Body of pancreas (tissue), 4 donors: Measurements from ENCODE around the gene HOXC6. TPM values are rescaled to one million over a fixed set of nuclear protein-coding genes. Genes with fewer than 3 reads are reported as not detected.

ENCODE experiments used
- ATAC-seq: fragments of 150-250 bp; one replicate; pipeline ENCODE4 v1.9.1; 2016
- DNase-seq, 4 donors: peaks; one replicate each; pipeline ENCODE4 v3.0.0-alpha.2; 2019
- H3K27ac ChIP-seq, 4 donors: fragments of 200-600 bp; sonication (generic); 1 replicate in 3 of 4; 2 replicates in 1 of 4; pipeline versions ENCODE4 v1.5.1 to v1.6.1; 2016 to 2019; ENCODE audit warnings: mild to moderate bottlenecking in 1 of 4, mixed read lengths in 1 of 4, moderate library complexity in 1 of 4
- H3K27me3 ChIP-seq, 2 donors: fragments of 200-600 bp; sonication (generic); one replicate each; pipeline ENCODE4 v1.6.0; 2016; ENCODE audit warnings: mild to moderate bottlenecking in 1 of 2
- H3K36me3 ChIP-seq, 2 donors: fragments of 200-600 bp; sonication (generic); replicated peaks in 1 of 2; 2 replicates each; pipeline ENCODE4 v1.5.1; 2016; ENCODE audit warnings: low read depth in 2 of 2; ENCODE audit not compliant: insufficient read depth in 1 of 2
- H3K4me1 ChIP-seq: fragments of 200-600 bp; sonication (generic); one replicate; pipeline ENCODE4 v1.6.0; 2016
- H3K4me3 ChIP-seq, 2 donors: fragments of 200-600 bp; sonication (generic); 1 replicate in 1 of 2; 2 replicates in 1 of 2; pipeline ENCODE4 v1.5.1; 2016 to 2019
- H3K9me3 ChIP-seq, 3 donors: fragments of 200-600 bp; sonication (generic); 1 replicate in 2 of 3; 2 replicates in 1 of 3; pipeline ENCODE4 v1.5.1; 2016
- CTCF ChIP-seq, 7 experiments: fragments of 450-650 bp in 4 of 7; fragments of 200-600 bp in 3 of 7; sonication (generic) in 3 of 7; IDR thresholded peaks; one replicate each; pipeline ENCODE4 v1.5.1; 2016 to 2019; ENCODE audit warnings: antibody characterized with exemption in 7 of 7
- POLR2A ChIP-seq, 3 donors: fragments of 450-650 bp; IDR thresholded peaks; one replicate each; pipeline ENCODE4 v1.6.1; 2016; ENCODE audit warnings: antibody characterized with exemption in 3 of 3, mild to moderate bottlenecking in 2 of 3
- WGBS, 2 donors: methylation state at CpG; one replicate each; pipeline ENCODE4 v1.1.5; 2017; 5-methylcytosine and 5-hydroxymethylcytosine counted together
- intact Hi-C: fragments of 100-400 bp; cut with DNase I; formaldehyde crosslinking; loops from one replicate; pipeline ENCODE4 v1.15.1; 2023
- total RNA-seq, 2 donors: library from RNA; depleted of rRNA; stranded (reverse); fragments of >200 nt; gene quantifications; one replicate each; pipeline ENCODE4 v1.1.0, GENCODE V29; 2016

Gene HOXC6
- total RNA-seq, 2 donors from 2014 or later = not detected

- ATAC-seq (no peak), DNase-seq (no peak)
- no peaks in the 10 kb centered on the region for H3K27me3 ChIP-seq
- no peaks in the 10 kb centered on the region for H3K9me3 ChIP-seq
- no peak overlapping the region for H3K27ac ChIP-seq
- 24 to 37% methylated on average over 36 to 37 of the region's 38 CpGs for WGBS, 2 donors
- no peaks in the 10 kb centered on the region for H3K36me3 ChIP-seq
- TF ChIP-seq CTCF (IDR thresholded peaks at IDR 0.05) = no peak
- no peak for TF ChIP-seq POLR2A (IDR thresholded peaks at IDR 0.05)
- no peaks in the 10 kb centered on the region for H3K4me1 ChIP-seq
- no peak overlapping the region for H3K4me3 ChIP-seq
- intact Hi-C loops = no loop called here
Measured at GRCh38 chr12:54060174-54060974, 32.1 kb downstream of the HOXC6 start.

GRCh38 chr12:54060975-54061778, 32.9 kb downstream of the HOXC6 start:
- Histone ChIP-seq H3K27ac (no peak overlapping the region), H3K4me3 (no peak overlapping the region), H3K4me1 (no peaks in the 10 kb centered on the region), H3K9me3 (no peaks in the 10 kb centered on the region), H3K36me3 (no peaks in the 10 kb centered on the region), H3K27me3 (no peaks in the 10 kb centered on the region)
- no peak for TF ChIP-seq POLR2A (IDR thresholded peaks at IDR 0.05)
- intact Hi-C loops = no loop called here
- no peak for ATAC-seq
- WGBS, 2 donors = 60 to 66% methylated on average over 7 of the region's 7 CpGs
- DNase-seq = no peak

GRCh38 chr12:54065677-54066076, 37.4 kb downstream of the HOXC6 start:
- H3K27me3 ChIP-seq = no peaks in the 10 kb centered on the region
- H3K9me3 ChIP-seq = no peaks in the 10 kb centered on the region
- intact Hi-C loops = no loop called here
- H3K4me1 ChIP-seq = no peaks in the 10 kb centered on the region
- no peak for DNase-seq
- H3K4me3 ChIP-seq = no peak overlapping the region
- TF ChIP-seq POLR2A (IDR thresholded peaks at IDR 0.05) = no peak
- no peak for TF ChIP-seq CTCF (IDR thresholded peaks at IDR 0.05)
- ATAC-seq = no peak
- no peaks in the 10 kb centered on the region for H3K36me3 ChIP-seq
- no peak overlapping the region for H3K27ac ChIP-seq

- no peaks in the 10 kb centered on the region for H3K4me1 ChIP-seq
- no peaks in the 10 kb centered on the region for H3K36me3 ChIP-seq
- 57 to 75% methylated on average over 1 of the region's 1 CpG for WGBS, 2 donors
- no peak for TF ChIP-seq POLR2A (IDR thresholded peaks at IDR 0.05)
- TF ChIP-seq CTCF (IDR thresholded peaks at IDR 0.05) = no peak
- DNase-seq (no peak), ATAC-seq (no peak)
- no peak overlapping the region for H3K4me3 ChIP-seq
- H3K9me3 ChIP-seq = no peaks in the 10 kb centered on the region
- intact Hi-C loops = no loop called here
- H3K27me3 ChIP-seq = no peaks in the 10 kb centered on the region
- H3K27ac ChIP-seq = no peak overlapping the region
Measured at GRCh38 chr12:54066408-54066807, 38.2 kb downstream of the HOXC6 start.

GRCh38 chr12:54068418-54069070, 40.3 kb downstream of the HOXC6 start:
- Histone ChIP-seq H3K27me3 (peaks cover 0 to 6% of the 10 kb centered on the region in 2 donors), H3K9me3 (no peaks in the 10 kb centered on the region), H3K36me3 (no peaks in the 10 kb centered on the region), H3K27ac (no peak overlapping the region), H3K4me3 (no peak overlapping the region), H3K4me1 (no peaks in the 10 kb centered on the region)
- DNase-seq (no peak), ATAC-seq (no peak)
- WGBS, 2 donors = 74 to 84% methylated on average over 4 of the region's 4 CpGs
- intact Hi-C loops = no loop called here
- TF ChIP-seq POLR2A (IDR thresholded peaks at IDR 0.05) (no peak), CTCF (IDR thresholded peaks at IDR 0.05) (no peak)
